ENCODE results near the gene FHOD3. TPM values are rescaled to one million over a fixed set of nuclear protein-coding genes. Genes with fewer than 3 reads are reported as not detected.

FHOD3 gene
- total RNA-seq, 2 donors from 2014 or later: 19.8 to 24.9 TPM

DNA sequence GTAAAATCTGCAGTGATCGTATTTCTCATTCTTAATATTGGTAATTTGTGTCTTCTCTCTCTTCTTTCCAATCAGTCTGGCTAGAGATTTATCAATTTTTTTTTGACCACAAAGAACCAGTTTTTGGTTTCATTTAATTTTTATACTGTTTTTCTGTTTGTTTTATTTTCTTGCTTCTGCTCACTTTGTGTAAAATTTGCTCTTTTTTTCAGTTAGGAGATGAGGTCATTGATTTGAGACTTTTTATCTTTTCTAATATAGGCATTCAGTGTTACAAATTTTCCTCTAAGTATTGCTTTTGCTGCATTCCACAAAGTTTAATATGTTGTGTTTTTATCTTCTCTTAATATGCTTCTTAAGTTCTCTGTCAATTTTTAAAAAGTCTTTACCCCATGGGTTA, 370.8 kb downstream of the FHOD3 start:
- Histone ChIP-seq H3K4me3 (no peak overlapping the region), H3K4me1 (ENCODE audit: control insufficient read depth in 1 of 2, low read depth in 2 of 2) (peaks cover 18 to 31% of the 10 kb centered on the region in 2 donors), H3K9me3 (no peaks in the 10 kb centered on the region), H3K27ac (no peak overlapping the region), H3K36me3 (no peaks in the 10 kb centered on the region), H3K27me3 (replicated peaks; ENCODE audit: insufficient read depth) (no peaks in the 10 kb centered on the region)
- TF ChIP-seq, protein P1, sequence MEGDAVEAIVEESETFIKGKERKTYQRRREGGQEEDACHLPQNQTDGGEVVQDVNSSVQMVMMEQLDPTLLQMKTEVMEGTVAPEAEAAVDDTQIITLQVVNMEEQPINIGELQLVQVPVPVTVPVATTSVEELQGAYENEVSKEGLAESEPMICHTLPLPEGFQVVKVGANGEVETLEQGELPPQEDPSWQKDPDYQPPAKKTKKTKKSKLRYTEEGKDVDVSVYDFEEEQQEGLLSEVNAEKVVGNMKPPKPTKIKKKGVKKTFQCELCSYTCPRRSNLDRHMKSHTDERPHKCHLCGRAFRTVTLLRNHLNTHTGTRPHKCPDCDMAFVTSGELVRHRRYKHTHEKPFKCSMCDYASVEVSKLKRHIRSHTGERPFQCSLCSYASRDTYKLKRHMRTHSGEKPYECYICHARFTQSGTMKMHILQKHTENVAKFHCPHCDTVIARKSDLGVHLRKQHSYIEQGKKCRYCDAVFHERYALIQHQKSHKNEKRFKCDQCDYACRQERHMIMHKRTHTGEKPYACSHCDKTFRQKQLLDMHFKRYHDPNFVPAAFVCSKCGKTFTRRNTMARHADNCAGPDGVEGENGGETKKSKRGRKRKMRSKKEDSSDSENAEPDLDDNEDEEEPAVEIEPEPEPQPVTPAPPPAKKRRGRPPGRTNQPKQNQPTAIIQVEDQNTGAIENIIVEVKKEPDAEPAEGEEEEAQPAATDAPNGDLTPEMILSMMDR (IDR thresholded peaks at IDR 0.05): no peak
- DNase-seq (ENCODE audit: low spot score) (no peak), ATAC-seq (ENCODE audit: insufficient number of reproducible peaks, low FRiP score, low read depth) (no peak)

DNA sequence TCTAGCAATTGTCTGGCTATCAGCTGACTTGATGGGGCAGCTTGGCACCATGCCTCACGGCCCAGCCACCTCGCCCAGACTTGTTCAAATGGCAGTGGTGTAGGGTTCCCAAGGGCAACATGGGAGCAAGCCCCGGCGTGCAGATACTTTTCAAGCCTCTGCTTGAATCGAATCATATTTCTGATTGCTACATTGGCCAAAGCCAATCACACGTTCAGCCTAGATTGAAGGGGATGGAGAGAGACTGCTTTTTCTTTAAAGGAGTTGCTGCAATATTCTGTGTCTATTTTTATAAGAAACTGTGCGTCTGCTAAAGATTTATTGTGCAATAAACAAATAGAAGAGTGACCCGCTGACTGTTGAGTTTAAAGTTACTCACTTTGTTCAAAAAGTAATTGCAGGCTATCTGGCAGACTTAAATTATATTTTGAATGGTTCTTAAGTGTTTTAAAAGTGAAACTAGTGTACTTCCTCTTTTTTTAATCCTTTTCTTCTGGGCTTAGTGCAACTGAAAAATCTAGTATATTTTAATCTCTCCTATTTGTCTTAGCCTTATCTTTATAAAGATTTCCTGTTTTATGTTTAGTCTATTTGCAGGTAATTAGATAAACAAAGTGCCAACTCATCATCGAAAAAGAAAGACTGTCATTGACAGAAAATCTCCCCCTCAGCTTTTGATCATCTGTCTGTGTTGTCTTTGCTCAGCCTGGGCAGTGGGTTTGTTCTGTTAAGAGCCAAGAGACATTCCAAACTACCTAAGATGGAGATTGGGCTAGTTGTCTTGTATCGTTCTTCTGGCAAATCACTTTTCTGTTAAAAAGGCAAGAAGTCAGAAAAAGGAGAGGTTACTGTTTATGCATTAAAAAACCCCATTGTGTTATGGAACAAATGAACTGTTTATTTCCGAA, 375.2 kb downstream of the FHOD3 start:
- Histone ChIP-seq H3K27me3 (replicated peaks; ENCODE audit: insufficient read depth) (no peaks in the 10 kb centered on the region), H3K4me3 (peak overlapping the region; percentile 56), H3K36me3 (no peaks in the 10 kb centered on the region), H3K9me3 (no peaks in the 10 kb centered on the region), H3K4me1 (ENCODE audit: control insufficient read depth in 1 of 2, low read depth in 2 of 2) (peaks cover 21 to 38% of the 10 kb centered on the region in 2 donors), H3K27ac (peak overlapping the region; percentile 65 to 68)
- peak; percentile 60 for ATAC-seq (ENCODE audit: insufficient number of reproducible peaks, low FRiP score, low read depth)
- DNase-seq (ENCODE audit: low spot score): no peak
- TF ChIP-seq, protein P1 (IDR thresholded peaks at IDR 0.05): no peak

DNA sequence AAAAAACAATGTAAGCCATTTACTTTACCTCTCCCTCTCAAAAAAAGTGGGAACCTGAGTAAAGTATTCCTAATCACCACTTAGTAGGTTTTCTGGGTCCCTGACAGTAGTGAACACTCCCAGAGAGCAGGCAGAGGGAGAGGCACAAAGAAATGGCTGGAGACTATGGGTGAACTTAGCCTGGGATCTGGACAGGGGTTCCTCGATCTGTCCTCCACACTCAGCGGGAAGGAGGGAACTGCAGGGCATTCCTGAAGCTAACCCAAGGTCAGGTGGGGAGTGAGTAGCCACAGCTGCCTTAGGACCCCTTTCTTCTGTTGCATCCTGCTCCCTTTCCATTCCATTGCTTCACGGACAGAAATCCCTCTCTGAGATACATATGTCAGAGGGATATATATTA, 375.9 kb downstream of the FHOD3 start:
- no peaks in the 10 kb centered on the region for H3K36me3 ChIP-seq
- H3K27me3 ChIP-seq (replicated peaks; ENCODE audit: insufficient read depth): no peaks in the 10 kb centered on the region
- no peaks in the 10 kb centered on the region for H3K9me3 ChIP-seq
- DNase-seq (ENCODE audit: low spot score) (no peak), ATAC-seq (ENCODE audit: insufficient number of reproducible peaks, low FRiP score, low read depth) (no peak)
- TF ChIP-seq, protein P1 (IDR thresholded peaks at IDR 0.05): no peak
- H3K4me3 ChIP-seq: peak overlapping the region; percentile 56
- peak overlapping the region; percentile 65 to 68 for H3K27ac ChIP-seq
- H3K4me1 ChIP-seq (ENCODE audit: control insufficient read depth in 1 of 2, low read depth in 2 of 2): peaks cover 21 to 38% of the 10 kb centered on the region in 2 donors

DNA sequence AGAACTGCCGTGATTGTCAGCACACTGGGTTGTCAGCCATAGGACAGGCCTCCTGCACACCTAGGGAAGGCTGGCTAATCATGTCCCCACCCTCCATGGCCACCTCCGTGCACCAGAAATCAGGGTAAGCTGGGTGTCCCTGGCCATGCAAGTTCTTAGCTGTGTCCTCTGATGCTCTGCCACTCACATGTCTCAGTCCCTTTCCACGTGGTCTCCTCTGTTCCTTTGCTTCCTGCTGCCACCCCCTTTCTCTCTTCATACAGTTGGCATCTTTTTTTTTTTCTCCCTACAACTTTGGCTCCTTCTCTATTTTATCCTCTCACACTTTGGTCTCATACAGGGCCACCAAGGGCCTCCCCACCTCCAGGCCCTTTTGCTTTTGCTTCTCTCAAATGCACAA, 377.6 kb downstream of the FHOD3 start:
- Histone ChIP-seq H3K4me3 (no peak overlapping the region), H3K36me3 (no peaks in the 10 kb centered on the region), H3K27ac (no peak overlapping the region), H3K27me3 (replicated peaks; ENCODE audit: insufficient read depth) (no peaks in the 10 kb centered on the region), H3K4me1 (ENCODE audit: control insufficient read depth in 1 of 2, low read depth in 2 of 2) (peaks cover 21 to 38% of the 10 kb centered on the region in 2 donors), H3K9me3 (no peaks in the 10 kb centered on the region)
- DNase-seq (ENCODE audit: low spot score): no peak
- TF ChIP-seq, protein P1 (IDR thresholded peaks at IDR 0.05): no peak
- no peak for ATAC-seq (ENCODE audit: insufficient number of reproducible peaks, low FRiP score, low read depth)

DNA sequence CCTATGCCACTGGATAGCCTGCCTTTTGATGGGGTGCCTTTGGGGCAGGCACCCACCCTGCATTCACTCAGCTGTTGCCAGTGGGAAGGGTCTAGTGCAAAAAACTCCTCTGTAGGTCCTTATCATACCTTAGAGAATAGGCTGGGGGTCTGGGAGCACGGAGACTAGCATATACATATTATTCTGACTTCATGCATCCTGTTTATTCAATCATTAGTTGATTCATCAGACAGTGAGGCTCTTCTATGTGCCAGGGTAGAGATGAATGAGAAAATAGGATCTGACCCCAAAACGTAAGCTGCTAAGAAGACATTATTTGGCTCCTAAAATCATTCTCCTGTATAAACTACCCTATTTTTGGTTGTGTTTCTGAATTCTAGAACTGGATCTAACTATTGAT, 378.0 kb downstream of the FHOD3 start:
- peaks cover 21 to 33% of the 10 kb centered on the region in 2 donors for H3K4me1 ChIP-seq (ENCODE audit: control insufficient read depth in 1 of 2, low read depth in 2 of 2)
- H3K4me3 ChIP-seq: no peak overlapping the region
- no peak for ATAC-seq (ENCODE audit: insufficient number of reproducible peaks, low FRiP score, low read depth)
- H3K27me3 ChIP-seq (replicated peaks; ENCODE audit: insufficient read depth): no peaks in the 10 kb centered on the region
- TF ChIP-seq, protein P1 (IDR thresholded peaks at IDR 0.05): no peak
- H3K9me3 ChIP-seq: no peaks in the 10 kb centered on the region
- no peaks in the 10 kb centered on the region for H3K36me3 ChIP-seq
- no peak for DNase-seq (ENCODE audit: low spot score)
- H3K27ac ChIP-seq: no peak overlapping the region
